CD4-positive, alpha-beta T cell treated with Interleukin-17A for 4 hours (primary cell): ENCODE data around the gene FSD1L.
A peak's percentile ranks its signal among the peaks of the same experiment; 100 is the strongest.

Source experiments
- DNase-seq: peaks from one replicate; pipeline ENCODE4 v3.0.0-alpha.2; 2020; ENCODE audit warnings: mixed read lengths

Gene FSD1L

DNA sequence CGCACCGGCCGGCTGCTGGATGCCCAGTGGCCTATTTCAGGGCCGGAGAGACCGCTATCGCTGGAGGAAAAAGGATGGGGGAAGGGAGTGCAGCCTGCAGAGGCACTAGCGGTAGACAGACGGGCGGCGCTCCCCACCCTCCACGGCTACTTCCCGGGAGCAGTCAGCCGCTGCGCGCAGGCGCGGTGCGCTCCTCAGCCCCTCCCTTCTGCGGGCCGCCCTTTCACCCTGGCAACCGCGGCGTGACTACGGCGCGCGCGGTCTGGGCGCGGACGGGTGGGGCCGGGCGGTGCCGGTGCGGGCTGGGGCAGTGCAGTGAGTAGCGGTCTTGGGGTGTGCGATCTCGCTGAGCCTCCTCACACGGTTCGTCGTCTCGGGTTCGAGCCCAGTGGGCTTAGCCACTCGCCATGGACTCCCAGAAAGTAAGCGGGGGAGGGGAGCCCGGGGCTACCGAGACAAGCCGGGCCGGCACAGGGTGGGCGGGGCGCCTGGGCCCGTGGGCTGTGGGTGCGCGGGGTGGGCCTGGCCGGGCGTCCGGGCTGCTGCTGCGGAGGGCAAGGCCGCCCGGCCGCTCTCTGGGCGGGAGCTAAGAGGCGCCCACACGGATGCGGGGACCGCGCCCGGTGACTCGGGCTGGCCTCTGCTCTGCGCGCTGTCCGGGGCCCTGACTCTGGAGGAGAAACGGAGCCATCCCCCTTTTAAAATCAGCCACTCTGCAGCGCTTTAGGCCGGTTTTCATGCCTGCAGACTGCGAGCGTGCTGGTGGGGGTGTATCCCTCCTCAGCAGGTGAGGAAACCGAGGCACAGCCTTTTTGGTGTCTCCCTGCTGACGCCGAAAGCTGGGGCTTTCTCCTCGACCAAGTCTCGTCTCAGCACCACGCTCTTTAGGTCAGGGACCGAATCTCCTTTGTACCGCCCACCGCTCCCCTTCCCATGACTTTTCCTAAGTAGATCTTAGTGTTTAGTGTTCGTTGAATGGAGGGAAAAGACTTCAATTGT lies at the start of gene FSD1L:
TSS of gene FSD1L (plus strand) at position 221 of the 999 bp plus-strand sequence. CDS start at position 408, 187 bp downstream.
- peak; percentile 90 for DNase-seq

DNA sequence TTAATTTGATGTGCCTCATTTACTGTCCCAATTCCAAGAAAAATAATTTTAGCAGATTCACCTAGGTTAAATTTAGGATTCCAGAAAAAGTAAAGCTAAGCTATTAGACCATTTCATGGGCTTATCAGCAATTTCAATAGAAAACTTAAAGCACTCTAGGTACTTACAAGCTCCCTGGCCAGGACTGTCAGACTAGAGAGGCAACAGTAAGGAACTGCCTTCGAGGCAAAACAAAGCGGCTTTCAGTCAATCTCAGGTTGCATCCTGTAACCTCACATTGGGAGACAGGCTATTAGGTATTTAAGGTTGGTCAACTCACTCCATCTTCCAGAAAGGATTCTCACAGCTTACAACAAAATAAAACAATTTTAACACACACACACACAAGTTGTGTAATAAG lies 48.7 kb upstream of the FSD1L start:
- no peak for DNase-seq

DNA sequence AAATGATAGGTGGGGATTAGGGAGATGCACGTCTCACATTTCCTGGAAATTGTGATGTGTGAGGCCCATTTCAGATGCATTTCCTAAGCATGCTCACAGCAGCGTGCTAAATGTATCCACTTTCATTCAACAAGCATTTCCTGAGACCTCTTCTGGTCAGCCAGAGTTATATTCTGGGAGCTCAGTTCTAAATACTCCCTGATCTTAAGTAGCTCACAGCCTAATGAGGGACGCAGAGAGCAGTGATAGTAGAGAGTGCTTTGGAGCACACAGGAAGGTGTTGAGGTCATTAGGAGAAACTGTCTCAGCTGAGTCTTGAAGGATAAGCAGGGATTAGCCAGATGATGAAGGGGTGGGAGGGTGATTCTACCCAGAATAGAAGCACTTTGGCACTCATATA lies 46.2 kb upstream of the FSD1L start:
- no peak for DNase-seq

DNA sequence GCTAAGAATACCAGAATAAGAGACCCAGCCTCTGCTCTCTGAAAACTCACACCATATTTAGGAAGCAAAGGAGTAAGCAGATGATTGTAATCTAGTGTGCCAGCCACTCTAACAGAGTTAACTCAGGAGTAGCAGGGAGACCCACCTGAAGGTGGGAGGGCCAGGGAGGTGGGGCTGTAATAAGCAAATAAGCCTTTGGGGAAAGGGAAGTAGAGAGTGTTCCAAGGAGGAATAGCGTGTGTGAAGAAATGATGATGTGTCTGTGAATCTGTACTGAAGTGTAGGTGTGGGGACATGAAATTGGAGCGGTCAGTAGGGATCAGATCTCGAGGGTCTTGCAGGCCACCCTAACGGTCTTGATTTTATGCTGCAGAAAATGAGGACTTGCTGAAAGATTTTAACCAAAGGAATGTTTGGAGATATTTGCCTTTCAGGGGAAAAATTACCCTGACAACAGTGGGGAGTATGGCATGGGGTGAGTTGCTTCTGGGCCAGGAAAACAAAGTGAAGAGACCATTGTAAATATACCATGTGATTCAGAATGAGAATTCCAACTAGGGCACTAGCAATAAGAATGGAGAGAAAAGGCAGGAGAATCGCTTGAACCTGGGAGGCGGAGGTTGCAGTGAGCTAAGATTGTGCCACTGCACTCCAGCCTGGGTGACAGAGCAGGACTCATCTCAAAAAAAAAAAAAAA lies 44.1 kb upstream of the FSD1L start:
- DNase-seq: no peak

- DNase-seq: peak; percentile 62
These were observed 42.2 kb upstream of the FSD1L start for GRCh38 chr9:105405514-105406131.

GRCh38 chr9:105406369-105406768 lies 41.5 kb upstream of the FSD1L start:
- DNase-seq: no peak

GRCh38 chr9:105413525-105413924 lies 34.3 kb upstream of the FSD1L start:
- no peak for DNase-seq

GRCh38 chr9:105414947-105415661 lies 32.7 kb upstream of the FSD1L start:
- peak; percentile 74 for DNase-seq

GRCh38 chr9:105415662-105415980 lies 32.2 kb upstream of the FSD1L start:
- DNase-seq: no peak

GRCh38 chr9:105416840-105417239 lies 31.0 kb upstream of the FSD1L start:
- no peak for DNase-seq

DNA sequence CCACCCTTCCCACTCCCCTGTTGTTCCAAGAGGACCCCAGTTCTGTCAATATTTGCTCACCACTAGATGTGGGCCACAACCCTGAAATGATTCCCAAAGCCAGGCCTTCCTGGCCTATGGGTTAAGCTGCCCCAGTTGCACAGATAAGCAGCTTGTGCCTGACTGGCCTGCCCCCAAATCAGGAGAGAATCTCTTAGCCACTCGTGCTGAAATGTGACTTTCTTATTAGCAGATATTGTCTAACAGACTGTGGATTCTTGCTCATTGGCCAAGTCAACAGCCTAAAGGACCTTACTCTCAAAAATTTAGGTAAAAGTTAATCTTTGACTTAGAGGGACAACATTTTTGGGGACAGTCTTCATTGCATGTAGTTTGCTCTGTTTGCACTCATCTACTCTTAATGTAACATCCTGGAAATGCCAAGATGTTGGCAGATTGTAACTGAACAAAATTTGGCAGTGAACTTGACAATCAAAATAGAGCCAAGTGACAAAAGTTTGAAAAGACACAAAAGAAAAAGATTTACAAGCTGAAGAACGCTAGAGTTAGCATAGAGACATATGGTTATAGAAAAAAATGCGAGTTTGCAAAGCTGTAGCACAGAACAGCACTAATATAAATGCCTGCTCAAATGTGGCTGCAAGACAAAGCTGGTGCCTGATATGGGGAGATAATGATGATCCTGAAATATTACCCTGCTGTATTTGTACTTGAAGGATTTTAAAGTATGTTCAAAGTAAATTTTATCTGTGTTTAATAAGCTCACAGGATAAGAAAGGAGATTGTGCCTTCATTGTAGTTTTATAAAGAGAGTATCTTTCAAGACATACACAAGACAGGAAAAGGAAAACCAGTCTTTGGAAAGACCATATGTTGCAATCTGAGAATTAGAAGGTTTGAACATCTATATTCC lies 29.0 kb upstream of the FSD1L start:
- no peak for DNase-seq

DNA sequence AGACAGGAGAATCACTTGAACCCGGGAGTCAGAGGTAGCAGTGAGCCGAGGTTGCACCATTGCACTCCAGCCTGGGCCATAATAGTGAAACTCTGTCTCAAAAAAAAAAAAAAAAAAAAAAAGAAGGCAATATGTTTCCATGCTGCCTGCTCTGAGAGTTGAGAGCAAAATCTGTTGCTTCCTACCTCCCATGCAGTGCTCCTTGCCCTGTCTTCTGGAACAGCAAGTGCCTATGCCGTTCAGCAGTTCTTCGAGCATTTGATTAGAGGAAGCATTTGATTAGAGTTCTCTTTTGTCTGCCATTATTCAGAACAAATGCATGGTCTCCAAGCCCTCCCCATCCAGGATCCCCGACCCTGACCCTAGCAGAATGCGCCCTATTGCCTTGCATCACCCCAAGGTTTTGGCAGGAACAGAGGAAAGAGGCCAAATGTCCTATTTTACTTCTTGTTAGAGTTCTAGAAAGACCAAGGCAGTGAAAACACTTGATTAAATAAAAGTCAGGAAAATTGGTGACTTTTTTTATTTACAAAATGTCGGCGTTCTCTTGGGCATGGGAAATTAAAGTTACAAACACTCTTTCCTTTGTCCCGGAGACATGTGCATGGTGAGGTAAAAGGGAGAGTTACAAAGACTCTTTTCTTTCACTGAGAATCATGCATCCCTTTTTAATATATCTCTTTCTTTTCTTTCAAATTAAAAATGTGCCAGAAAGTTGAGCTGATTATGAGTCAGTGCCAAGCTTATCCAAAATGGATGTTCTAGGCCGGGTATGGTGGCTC lies 27.8 kb upstream of the FSD1L start:
- no peak for DNase-seq

GRCh38 chr9:105421154-105421553 lies 26.7 kb upstream of the FSD1L start:
- DNase-seq: no peak

- no peak for DNase-seq
These were observed 26.0 kb upstream of the FSD1L start for GRCh38 chr9:105421864-105422263.

- no peak for DNase-seq
These were observed 21.9 kb upstream of the FSD1L start for GRCh38 chr9:105425816-105426433.

DNA sequence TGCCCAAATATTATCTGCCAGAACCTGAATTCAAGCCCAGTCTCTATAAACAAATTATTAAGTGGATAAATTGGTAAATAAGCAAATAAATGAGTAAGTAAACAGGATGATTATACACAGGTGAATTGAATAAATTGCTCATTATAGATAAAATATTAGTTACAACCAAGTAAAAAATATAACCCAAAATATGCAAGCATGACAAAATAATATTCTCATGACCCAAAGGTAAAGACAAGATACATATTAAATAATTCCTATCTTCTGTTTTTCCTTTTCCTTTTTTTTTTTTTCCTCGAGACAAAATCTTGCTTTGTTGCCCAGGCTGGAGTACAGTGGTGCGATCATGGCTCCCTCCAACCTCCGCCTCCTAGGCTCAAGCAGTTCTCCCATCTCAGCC lies 21.2 kb upstream of the FSD1L start:
- no peak for DNase-seq

GRCh38 chr9:105431424-105432246 lies 16.2 kb upstream of the FSD1L start:
- no peak for DNase-seq

GRCh38 chr9:105432247-105432842 lies 15.5 kb upstream of the FSD1L start:
- no peak for DNase-seq

- no peak for DNase-seq
These were observed 12.4 kb upstream of the FSD1L start for GRCh38 chr9:105435453-105435852.
